HG03108 (cell line): ENCODE measurements around the gene RTL3.
A peak's percentile ranks its signal among the peaks of the same experiment; 100 is the strongest.
"Not testable (repeated sequence)": the region's sequence is repeated elsewhere in the genome, so short reads cannot be mapped to it uniquely, and the experiment has no call there.

Experiments used
- ATAC-seq: cut with Tn5 transposase; IDR thresholded peaks from one replicate; pipeline ENCODE4 v1.9.1; 2021; ENCODE audit warnings: moderate library complexity; ENCODE audit not compliant: unreplicated experiment

The RTL3 gene, protein sequence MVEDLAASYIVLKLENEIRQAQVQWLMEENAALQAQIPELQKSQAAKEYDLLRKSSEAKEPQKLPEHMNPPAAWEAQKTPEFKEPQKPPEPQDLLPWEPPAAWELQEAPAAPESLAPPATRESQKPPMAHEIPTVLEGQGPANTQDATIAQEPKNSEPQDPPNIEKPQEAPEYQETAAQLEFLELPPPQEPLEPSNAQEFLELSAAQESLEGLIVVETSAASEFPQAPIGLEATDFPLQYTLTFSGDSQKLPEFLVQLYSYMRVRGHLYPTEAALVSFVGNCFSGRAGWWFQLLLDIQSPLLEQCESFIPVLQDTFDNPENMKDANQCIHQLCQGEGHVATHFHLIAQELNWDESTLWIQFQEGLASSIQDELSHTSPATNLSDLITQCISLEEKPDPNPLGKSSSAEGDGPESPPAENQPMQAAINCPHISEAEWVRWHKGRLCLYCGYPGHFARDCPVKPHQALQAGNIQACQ

DNA sequence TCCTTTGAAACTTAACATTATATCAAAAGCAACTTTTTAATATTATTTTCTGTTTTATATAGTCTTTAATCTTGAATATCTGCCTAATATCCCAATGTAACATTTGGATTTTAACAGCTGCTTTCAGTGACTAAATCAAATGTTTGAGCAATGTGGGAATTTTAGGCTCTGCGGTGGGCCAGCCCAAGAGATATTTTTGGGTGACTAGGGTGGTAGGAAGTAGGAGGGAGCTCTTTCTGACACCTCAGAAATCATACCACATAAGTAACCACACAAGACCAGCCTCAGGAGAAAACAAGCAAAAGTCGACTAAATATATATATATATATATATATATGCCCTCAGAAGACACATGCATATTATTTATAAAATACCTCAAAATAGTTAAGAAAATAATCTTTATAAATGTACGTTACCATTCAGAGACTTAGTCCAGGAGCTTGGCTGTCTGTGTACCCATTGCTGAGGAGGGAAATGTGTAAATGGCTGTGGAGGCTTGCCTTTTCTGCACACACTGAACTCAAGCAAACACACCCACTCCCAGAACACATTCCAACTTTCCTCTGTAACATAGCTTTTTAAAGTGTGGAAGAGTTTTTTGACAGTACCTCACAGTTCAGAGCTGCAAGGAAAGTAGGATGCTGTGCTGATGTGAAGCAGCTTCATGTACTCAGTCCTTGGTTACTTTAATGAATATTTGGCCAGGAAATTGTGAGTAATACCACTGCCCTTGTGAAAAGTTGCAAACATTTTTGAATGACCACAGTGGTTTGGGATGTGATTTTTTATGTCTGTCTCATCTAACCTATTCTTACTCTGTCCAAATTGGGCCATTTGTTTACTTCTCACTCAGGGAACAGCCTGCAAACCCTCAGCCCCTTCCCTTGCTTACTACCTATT is at the start of gene RTL3:
RTL3 (minus strand) TSS at position 484 of the 900 bp plus-strand sequence. CDS start 908 bp downstream, outside the sequence.
- ATAC-seq, result no peak

DNA sequence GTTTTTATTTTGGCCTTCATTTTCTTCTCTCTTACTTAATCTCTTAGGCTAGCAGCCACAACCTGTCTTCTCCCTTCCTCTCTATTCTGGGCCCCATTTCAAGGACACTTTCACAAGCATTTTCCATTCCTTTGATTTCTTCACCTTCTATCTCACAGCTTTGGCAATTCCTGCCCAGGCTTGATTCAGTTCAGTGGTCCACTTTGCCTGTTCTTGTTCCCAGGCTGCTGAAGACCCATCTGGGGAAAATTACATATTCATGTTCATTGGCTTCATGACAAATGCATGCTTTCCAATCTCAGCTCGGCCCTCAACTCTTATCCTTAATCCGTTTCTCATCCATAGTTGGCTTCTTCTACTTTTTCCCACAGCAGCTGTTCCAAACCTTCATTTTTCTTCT is 49.7 kb upstream of the RTL3 start:
- no peak for ATAC-seq

DNA sequence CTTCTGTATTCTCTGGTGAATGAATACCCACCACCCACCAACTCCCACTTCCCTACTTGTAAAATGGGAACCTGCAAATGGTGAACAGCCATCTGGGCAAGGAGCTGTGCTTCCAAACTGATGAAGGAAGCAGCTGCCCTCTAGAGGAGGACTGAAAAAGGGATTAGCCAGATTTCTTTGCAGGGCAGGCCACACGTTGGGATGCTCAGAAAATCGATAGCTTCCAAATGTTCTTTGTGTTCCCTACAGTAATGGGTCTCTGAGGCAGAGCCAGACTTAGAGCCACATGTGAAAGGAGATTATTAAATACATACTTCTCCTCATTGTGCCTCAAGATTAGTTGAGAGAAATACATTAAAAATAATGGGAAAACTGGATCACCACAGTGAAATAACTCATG is 49.1 kb upstream of the RTL3 start:
- ATAC-seq, result no peak

DNA sequence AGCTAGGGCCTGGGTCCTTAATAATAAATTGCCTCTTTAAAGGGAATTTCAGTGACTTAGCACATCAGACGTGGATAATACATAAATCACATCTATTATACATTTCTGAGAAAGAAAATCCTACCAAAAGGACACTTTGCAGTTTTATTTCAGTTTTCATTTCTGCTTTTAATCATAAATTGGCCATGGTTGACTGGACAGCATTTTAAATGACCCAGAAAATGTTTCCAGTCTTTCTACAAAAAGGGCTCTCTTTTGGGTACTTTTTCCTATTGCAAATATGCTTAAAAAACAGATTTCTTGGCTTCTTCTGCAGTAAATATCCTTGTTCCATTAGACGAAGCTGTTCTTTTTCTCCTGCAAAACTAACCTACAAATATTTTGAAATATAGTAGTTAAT is 46.9 kb upstream of the RTL3 start:
- ATAC-seq, result no peak

DNA sequence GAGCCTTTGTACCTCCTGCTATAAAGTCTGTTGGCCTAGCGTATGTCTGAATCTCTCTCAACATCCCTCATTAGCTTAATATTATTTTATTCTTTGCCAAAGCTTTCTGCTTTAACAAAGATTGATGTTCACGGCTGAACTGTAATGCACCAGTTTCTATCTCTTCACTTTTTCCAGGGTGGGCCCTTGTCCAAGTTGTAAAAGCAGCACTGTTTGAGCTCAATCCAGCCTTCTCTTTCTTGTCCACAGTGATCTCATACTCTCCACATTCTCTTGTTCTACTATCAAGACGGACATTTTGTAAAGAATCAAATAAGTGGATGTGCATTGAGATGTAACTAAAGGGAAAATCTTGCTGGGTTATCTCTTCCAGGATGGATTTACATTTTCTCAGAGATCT is 34.4 kb upstream of the RTL3 start:
- ATAC-seq, result no peak

DNA sequence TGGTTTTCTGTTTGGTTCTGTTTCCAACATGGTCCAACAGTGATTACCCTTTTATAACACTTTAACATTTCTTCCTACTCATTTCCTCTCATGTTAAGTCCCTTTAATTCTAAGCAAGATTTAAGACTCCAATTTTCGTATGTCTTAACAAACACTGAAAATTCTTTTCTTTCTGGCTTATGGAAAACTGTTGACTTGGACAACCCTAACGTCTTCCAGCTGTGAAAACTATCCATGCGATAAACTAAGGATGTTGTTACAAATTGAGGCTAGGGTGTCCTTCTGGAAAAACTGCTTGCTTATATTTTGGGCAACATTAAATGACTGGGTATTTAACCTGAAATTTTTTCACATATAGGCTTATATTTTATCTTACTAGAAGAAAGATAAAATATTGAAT is 33.9 kb upstream of the RTL3 start:
- ATAC-seq, result no peak

DNA sequence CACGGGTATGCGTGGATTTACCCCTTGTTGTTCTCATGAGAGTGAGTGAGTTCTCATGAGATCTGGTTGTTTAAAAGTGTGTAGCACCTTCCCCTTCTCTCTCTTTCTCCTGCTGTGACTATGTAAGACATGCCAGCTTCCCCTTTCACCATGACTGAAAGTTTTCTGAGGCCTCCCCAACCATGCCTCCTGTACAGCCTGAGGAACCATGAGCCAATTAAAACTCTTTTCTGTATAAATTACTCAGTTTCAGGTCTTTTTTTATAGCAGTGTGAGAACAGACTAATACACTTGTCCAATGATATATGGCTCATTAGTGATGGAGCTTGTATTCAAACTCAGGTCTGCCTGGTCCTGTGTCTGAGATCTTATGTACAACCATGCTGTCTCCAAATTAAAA is 28.5 kb upstream of the RTL3 start:
- peak; percentile 54 for ATAC-seq

DNA sequence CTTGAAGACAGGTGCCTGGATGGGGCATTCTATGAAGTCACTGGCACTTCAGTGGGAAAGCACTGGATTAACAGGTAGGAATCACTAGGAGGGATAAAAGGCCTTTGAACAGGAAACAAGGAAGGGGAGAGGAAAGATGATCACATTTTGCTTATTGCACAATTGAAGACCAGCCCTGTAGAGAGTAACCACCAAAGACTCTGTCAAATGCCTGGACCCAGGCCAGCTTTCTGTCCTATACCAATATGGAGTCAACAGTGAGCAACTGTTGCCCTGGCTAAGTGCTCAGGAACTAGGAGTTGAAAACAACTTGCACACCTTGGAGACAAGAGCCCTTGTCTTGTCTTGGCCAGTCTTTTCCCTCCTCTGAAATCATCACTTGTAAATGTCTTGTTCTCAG is 14.1 kb upstream of the RTL3 start:
- ATAC-seq, result no peak

DNA sequence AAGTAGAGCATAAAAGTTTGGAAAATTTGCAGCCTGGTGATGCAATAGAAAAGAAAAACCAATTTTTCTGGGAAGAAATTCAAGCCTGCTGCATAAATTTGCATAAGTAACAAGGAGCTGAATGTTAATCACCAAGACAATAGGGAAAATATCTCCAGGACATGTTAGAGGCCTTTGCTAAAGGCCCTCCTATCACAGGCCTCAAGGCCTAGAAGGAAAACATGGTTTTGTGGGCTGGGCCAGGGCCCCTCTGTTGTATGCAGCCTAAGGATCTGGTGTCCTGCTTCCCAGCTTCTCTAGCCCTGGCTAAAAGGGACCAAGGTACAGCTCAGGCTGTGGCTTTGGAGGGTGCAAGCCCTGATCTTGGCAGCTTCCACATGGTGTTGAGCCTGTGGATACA is 6.2 kb upstream of the RTL3 start:
- no peak for ATAC-seq

DNA sequence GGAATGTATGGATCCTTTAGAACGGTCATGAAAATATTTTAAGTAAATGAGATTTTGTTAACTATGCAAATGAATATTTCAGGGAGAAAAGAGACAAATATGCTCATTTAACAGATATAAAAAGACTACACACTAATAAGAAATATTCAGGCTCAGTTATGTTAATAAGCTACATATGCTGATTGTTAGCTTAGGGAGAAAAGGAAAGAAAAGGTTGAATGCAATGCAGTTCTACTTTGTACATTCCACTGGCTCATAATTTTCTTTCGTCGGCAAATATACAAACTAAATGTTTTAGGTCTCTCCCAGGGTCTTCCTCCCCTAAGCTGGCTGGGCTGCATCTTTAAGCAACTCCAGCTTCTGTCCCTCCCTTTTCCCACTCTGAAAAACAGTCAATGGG is 2.7 kb upstream of the RTL3 start:
- no peak for ATAC-seq

DNA sequence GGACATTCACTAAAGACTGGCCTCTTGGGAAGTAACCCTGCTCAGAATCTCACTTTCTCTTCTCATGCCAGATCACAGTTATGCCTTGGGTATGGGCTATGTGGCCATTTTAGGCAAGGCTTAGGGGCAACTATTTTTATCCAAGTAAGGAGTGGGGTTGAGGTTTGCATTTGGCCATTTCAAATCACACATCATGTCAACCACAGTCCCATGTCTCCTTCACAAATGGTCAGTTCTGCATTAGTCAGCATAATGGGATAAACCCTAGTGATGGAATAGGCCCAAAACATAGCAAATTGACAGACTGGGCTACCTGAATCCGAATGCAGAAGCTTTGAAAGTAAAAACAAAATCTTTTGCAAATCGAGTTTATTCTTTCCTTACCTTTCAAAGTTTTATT is 827 bp upstream of the RTL3 start:
- ATAC-seq, result no peak

DNA sequence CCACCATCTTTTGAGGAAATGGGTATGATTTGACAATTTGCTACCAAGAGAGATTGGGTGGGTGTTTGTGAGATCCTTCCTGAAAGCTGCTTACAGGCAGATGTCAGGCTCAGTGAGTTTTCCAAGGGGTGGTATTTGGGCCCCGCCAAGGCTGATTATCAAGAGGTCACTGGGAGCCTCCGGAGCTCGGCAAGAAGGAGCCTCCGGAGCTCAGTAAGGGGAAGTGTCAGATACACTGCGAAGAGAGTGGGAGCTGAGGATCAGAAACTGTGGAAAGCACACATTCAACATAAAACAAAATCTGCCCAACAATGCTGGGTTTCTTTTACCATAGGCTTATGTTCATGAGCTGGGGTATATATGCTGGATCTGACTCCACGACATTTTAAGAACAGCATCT is 714 bp downstream of the RTL3 start:
- ATAC-seq, result no peak

DNA sequence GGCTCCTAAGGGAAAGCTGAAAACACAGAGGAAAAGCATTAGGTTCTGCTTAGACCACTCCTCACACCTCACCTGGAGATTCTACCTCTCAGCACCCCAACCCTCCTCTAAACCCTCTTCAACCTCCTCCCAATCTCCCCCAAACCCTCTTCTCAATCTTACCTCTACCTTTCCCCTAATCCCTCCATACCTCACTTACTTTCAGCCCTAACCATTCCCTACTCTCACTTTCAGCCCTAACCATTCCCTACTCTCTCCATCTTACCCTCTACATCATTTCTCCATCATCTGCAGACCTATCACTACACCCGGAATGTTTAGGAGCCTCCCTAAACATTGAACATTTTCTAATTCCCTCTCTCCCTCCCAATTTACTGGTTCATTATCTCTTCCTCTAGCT is 3.5 kb downstream of the RTL3 start:
- ATAC-seq, result no peak

DNA sequence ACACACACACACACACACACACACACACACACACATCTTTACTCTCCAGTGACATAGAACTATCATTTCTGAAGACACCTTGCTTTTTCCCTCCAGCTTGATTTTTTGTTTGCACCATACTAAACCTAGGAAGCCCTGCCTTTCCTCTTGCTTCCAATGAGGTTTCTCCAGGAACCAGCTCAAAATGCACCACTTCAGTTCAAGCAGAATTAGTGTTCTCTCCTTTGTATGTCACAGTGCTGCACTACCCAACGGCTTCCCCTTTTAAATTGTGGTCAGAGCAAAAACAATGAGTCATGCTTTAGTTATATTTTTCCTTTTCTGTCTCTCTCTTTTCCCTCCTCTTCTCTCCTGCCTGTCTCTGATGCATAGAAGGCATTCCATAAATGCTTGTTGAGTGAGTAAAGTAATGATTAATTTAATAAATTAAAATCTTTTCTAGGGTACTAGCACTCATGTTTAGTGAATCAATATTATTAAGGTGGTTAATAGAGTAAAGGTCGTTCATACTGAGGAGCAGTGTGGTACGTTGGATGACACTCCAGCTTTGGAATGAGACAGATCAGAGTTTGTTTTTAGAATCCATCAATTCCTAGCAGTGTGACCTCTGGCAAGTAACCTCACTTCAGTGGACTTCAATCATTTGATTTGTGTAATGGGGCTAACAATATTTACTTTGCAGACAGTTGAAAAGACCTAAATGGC is 5.9 kb downstream of the RTL3 start:
- peak; percentile 51 for ATAC-seq

DNA sequence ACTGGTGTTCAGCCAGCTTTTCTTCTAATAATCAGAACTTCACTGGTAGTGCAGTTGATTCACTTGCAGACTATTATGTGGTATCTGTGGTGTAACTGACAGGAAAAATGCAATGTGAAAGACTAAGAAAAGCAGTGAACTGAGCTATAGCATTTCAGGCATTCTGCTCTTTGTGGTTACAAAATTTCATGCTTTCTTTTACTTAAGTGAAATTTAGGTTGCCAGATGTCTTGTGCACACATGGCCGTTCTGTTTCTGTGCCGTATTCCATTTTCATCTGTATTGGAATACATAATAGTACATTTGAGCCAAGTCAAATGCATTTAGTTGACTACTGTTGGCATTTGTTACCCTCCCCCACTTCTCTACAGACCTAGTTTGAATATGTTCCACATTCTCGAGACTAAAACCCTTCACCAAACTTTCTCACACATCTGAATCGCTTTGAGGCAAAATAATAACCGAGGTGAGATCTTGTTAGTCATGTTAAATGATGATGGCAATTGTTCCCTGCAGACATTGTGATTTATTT is 8.2 kb downstream of the RTL3 start:
- peak; percentile 83 for ATAC-seq

DNA sequence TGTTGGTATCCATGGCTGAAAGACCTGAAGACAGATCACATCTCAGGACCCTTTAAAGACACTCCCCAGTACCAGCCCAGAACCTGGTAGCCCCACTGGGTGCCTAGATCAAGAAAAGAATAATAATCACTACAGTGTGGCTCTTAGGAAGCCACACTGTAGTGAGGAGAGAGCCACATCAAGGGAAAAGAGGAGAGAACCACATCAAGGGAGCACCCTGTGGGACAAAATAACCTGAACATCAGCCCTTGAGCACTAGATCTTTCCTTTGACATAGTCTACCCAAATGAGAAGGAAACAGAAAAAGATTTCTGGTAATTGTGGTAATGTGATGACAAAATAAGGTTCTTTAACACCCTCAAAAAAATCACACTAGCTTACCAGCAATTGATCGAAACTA is 15.3 kb downstream of the RTL3 start:
- no peak for ATAC-seq

DNA sequence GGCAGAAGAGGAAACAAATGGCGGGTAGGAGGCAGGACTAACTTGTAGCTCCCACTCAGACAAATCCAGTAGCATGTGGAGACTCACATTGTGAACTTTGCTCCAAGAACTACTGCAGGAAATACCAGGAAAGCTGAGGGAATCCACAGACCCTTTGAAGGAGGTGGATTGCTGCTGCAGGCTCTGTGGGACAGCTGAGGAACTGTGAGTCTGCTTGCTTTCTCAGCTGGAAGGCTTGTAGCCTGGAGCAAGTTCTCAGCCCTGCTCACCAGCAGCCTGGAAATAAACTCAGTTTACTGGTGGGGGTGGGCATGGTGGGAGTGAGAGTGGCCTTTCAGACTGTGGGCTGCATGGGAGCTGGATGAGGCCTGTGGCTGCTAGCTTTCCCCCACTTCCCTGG is 16.0 kb downstream of the RTL3 start:
- ATAC-seq, result no peak

DNA sequence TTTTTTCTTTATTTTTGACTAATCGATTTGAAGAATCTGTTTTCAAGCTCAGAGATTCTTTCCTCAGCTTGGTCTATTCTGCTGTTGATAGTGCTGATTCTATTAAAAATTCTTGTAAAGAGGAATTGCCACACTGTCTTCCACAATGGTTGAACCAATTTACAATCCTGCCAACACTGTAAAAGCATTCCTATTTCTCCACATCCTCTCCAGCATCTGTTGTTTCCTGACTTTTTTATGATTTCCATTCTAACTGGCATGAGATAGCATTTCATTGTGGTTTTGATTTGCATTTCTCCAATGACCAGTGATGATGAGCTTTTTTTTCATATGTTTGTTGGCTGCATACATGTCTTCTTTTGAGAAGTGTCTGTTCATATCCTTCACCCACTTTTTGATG is 23.0 kb downstream of the RTL3 start:
- not testable (repeated sequence) for ATAC-seq

DNA sequence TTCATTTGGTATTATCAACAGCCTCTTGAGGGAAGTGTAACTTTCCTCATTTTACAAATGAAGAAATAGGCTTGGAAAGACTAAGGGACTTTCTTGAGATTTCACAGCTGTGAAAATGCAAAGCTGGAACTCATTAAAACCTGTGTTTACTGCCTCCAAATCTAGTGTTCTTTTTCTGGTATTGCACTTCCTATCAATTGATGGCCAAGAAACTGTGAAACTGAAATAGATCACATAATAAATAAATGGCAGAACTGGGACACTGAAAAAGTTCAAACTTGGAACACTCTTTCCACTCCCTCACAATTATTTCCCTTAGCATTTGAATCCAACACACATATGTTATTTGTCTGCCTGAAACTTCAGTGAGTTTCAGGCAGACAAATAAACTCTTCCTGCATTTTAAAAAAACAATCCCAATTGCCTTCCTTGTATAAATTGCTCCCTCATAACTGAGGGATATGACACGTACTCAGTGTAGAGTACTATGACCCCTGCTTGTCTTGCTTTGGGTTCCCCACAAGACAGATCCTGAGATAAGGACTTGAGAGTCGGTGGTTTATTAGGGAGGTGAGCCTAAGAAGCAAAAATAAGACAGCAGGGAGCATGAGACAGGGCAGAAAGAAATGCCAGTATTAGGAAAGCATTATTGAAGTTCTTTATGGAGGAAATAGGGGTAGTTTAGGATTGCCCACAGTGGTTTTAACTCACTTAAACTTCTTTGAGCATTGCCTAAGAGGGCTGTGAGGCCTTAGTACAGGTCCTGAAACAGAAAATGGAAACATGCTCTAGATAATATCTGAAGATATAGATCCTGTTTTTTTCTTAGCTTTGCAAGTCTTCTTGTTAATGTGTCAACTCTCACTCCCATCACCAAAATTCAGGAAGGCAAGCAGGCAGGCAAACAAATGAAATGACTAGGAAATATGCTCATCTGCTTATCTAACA is 33.9 kb downstream of the RTL3 start:
- no peak for ATAC-seq

DNA sequence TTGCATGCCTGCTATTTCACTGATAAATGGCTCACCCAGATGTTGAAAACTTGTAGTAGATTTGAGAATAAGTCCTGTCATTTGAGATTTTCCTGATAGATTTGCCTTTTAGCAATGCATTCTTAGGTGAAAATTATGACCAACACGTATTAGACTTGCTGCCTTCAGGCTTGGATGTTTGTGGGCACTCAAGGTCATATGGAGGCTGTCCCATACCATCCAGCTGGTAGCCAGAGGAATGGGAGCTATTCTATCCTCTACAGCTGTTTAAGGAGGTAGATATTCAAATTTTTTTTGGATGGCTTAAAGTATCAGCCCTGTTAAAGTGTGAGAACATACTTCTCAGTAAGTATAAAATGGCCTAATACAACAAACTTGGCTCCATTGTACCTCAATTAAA is 34.7 kb downstream of the RTL3 start:
- ATAC-seq, result no peak
